Peyer's patch (tissue), 4 donors: ENCODE measurements around the gene KIRREL3.

Experiments
- CTCF ChIP-seq, 6 experiments: fragments of 450-650 bp in 4 of 6; fragments of 200-600 bp in 2 of 6; sonication (generic) in 1 of 6; IDR thresholded peaks; one replicate each; pipeline ENCODE4 v1.5.1; 2017 to 2019; ENCODE audit warnings: antibody characterized with exemption in 6 of 6, mild to moderate bottlenecking in 3 of 6, moderate library complexity in 1 of 6
- POLR2A ChIP-seq, 2 donors: fragments of 450-650 bp; IDR thresholded peaks; one replicate each; pipeline ENCODE4 v1.5.1; 2017; ENCODE audit warnings: antibody characterized with exemption in 2 of 2, mild to moderate bottlenecking in 2 of 2, moderate library complexity in 2 of 2

- no peak for TF ChIP-seq CTCF (IDR thresholded peaks at IDR 0.05)
- TF ChIP-seq POLR2A (IDR thresholded peaks at IDR 0.05), result no peak
These were observed 480.5 kb downstream of the KIRREL3 start for GRCh38 chr11:126519764-126520734.
